GM10847 (cell line): ENCODE data around the gene MDH2.

ENCODE experiments used
- POLR2A ChIP-seq: IDR thresholded peaks from 2 replicates; pipeline ENCODE4 v1.6.1; 2011; ENCODE audit not compliant: insufficient read length; ENCODE audit errors: extremely low read depth

MDH2 gene

GRCh38 chr7:76047811-76048667 is at the start of gene MDH2, which contains the start of gene STYXL1:
Gene MDH2 (plus strand): TSS chr7:76048106. CDS start chr7:76048161, 55 bp downstream.
Gene STYXL1 (minus strand): TSS chr7:76048000. CDS start chr7:76030523, 17,477 bp downstream.
- TF ChIP-seq POLR2A = peak; percentile 81

DNA sequence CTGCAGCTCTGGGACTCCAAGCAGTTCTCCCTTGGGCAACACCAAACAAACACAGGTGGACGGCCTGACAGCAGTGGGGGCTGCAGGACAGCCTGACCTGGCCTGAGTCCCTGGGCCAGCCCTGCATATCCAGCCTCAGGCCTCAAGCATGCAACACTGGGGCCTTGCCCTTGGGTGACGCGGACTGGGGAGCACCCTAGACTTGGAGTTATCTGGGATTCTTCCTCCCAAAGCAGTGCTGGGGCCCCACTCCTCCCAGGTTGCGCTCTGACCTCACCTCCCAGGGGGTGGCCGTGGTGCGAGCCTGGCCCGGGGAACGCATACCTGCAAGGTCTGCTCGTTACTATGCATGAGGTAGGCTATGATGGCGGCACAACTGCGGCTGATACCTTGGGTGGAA is 47.3 kb upstream of the MDH2 start:
- no peak for TF ChIP-seq POLR2A

GRCh38 chr7:76002139-76002538 is 45.8 kb upstream of the MDH2 start:
- TF ChIP-seq POLR2A = no peak

DNA sequence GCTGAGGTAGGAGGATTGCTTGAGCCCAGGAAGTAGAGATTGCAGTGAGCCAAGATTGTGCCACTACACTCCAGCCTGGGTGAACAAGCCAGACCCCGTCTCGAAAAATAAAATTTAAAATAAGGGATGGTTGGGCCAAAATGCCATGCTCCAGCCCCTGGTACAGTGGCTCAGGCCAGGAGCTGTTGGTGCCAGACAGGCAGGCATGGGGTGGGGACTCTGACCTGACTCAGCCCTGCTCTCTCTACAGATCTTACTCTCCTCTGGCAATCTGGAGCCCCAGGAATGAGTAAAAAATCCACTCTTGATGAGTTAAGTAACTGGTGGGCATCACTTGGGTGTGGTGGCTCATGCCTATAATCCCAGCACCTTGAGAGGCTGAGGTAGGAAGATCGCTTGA is 45.1 kb upstream of the MDH2 start:
- TF ChIP-seq POLR2A = no peak

GRCh38 chr7:76003351-76003750 is 44.6 kb upstream of the MDH2 start:
- no peak for TF ChIP-seq POLR2A

DNA sequence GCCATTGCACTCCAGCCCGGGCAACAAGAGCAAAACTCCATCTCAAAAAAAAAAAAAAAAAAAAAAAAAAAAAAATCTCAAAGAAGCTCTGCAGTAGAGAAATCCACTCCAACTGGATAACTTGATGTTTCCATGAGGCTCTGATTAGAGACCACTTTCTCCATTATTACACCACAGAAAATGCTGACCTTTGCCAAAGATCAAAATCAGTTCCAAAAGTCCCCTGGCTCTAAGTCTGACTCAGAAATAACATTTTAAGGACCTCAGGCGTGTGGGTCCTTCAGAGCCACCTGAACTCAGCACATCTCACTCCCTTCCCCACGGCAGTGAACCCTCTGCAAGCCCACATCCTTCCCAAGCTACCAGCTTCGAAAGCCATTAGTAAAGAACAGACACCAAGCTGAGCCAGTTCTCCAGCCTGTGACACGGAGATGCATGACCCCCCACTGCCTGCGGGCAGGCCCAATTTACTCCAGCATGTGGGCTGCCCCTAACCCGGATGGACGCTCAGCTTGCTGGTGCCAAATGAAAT is 39.7 kb upstream of the MDH2 start:
- TF ChIP-seq POLR2A = no peak

DNA sequence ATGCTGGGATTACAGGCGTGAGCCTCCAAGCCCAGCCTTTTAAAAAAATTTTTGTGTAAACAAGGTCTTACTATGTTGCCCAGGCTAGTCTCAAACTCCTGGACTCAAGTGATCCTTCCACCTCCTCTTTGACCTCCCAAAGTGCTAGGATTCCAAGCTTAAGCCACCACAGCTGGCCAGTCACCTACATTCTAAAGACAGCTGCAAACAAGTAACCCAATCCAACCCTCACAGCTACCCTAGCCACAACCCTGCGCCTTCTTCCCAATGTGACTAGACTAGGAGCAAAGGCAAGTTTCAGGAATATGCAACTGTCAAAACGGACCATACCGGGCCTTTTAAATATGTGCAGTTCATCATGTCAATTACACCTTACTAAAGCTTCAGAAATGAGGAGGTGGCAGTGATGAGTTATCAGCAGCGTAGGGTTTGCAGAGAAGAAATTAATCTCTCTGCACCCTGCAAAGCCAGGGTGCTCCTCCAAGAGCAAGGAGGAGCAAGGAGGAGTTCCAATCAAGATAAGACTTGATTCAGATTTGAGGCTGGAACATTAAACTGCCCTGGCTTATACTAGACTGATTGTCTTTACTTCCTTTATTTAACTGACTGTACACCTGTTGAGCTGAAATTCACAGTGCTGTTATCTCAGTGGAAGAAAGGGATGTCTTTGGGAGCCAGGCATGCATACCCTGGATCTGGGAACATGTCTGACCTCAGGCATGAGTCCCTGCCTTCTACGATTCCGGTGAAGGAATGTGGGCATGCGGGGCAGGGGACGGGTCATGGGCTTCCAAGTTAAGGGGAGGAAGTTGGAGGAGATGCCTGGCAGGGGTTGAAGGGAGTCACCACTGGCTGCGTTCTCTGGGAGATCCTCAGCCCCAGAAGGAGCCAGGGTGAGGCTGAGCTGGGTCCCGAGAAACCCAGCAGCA is 38.0 kb upstream of the MDH2 start:
- TF ChIP-seq POLR2A = no peak

- TF ChIP-seq POLR2A = no peak
Measured at GRCh38 chr7:76011442-76011861, 36.5 kb upstream of the MDH2 start.

DNA sequence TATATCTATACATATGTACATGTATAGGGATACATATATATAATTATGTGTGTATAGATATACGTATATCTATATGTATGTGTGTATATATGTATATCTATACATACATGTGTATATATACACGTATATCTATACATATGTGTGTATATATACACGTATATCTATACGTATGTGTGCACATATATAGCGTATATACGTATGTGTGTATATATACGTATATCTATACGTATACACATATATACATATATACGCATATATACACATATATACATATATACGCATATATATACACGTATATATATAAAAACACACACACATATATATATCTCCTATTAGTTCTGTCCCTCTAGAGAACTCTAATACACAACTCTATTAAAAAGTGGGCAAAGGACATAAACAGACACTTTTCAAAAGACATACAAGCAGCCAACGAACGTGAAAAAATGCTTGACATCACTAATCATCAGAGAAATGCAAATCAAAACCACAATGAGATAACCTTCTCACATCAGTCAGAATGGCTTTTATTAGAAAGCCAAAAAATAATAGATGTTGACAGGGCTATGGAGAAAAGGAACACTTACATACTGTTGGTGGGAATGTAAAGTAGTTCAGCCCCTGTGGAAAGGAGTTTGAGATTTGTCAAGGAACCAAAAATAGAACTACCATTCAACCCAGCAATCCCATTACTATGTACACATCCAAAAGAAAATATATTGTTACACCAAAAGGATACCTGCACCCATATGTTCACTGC is 31.5 kb upstream of the MDH2 start:
- TF ChIP-seq POLR2A = no peak

- no peak for TF ChIP-seq POLR2A
Measured at GRCh38 chr7:76020031-76020714, 27.7 kb upstream of the MDH2 start.

- TF ChIP-seq POLR2A = no peak
Measured at GRCh38 chr7:76022026-76022780, 25.7 kb upstream of the MDH2 start.

GRCh38 chr7:76023002-76023401 is 24.9 kb upstream of the MDH2 start:
- TF ChIP-seq POLR2A = no peak

GRCh38 chr7:76031964-76032363 is 15.9 kb upstream of the MDH2 start:
- no peak for TF ChIP-seq POLR2A

- no peak for TF ChIP-seq POLR2A
Measured at GRCh38 chr7:76037310-76037709, 10.6 kb upstream of the MDH2 start.
